ENCODE data around the gene SCGN.

SCGN gene

GRCh38 chr6:25640891-25641290 is 11.1 kb upstream of the SCGN start:
- DNase-seq = no peak

GRCh38 chr6:25641377-25641776 is 10.6 kb upstream of the SCGN start:
- no peak for DNase-seq

GRCh38 chr6:25641940-25642666 is 9.9 kb upstream of the SCGN start:
- no peak for DNase-seq

GRCh38 chr6:25642667-25643328 is 9.2 kb upstream of the SCGN start:
- DNase-seq = no peak

GRCh38 chr6:25645916-25646315 is 6.1 kb upstream of the SCGN start:
- DNase-seq = no peak

GRCh38 chr6:25649611-25650010 is 2.4 kb upstream of the SCGN start:
- DNase-seq = no peak

- no peak for DNase-seq
Measured at GRCh38 chr6:25655723-25656122, 3.7 kb downstream of the SCGN start.

- no peak for DNase-seq
Measured at GRCh38 chr6:25659633-25660368, 7.8 kb downstream of the SCGN start.

- DNase-seq = peak; percentile 54
Measured at GRCh38 chr6:25660512-25660911, 8.5 kb downstream of the SCGN start.

- no peak for DNase-seq
Measured at GRCh38 chr6:25661129-25661779, 9.2 kb downstream of the SCGN start.

GRCh38 chr6:25665455-25665854 is 13.4 kb downstream of the SCGN start:
- no peak for DNase-seq

- DNase-seq = no peak
Measured at GRCh38 chr6:25669413-25669812, 17.4 kb downstream of the SCGN start.

- DNase-seq = no peak
Measured at GRCh38 chr6:25670208-25670607, 18.2 kb downstream of the SCGN start.

GRCh38 chr6:25670793-25671513 is 18.9 kb downstream of the SCGN start:
- no peak for DNase-seq

GRCh38 chr6:25671652-25672051 is 19.6 kb downstream of the SCGN start:
- DNase-seq = no peak

GRCh38 chr6:25675167-25675566 is 23.2 kb downstream of the SCGN start:
- no peak for DNase-seq

- DNase-seq = no peak
Measured at GRCh38 chr6:25676775-25677174, 24.8 kb downstream of the SCGN start.

- no peak for DNase-seq
Measured at GRCh38 chr6:25681848-25682247, 29.8 kb downstream of the SCGN start.

GRCh38 chr6:25682324-25682723 is 30.3 kb downstream of the SCGN start:
- no peak for DNase-seq

- DNase-seq = no peak
Measured at GRCh38 chr6:25684565-25684964, 32.5 kb downstream of the SCGN start.

GRCh38 chr6:25685251-25685650 is 33.2 kb downstream of the SCGN start:
- no peak for DNase-seq

GRCh38 chr6:25685896-25686295 is 33.9 kb downstream of the SCGN start:
- no peak for DNase-seq

GRCh38 chr6:25686856-25687255 is 34.8 kb downstream of the SCGN start:
- DNase-seq = no peak

Measured in fibroblast of skin of right quadriceps (primary cell).